GM12875 (cell line): Measurements from ENCODE around the gene BTBD7.
A peak's percentile ranks its signal among the peaks of the same experiment; 100 is the strongest.

ENCODE experiments used
- H3K4me3 ChIP-seq: one replicate; pipeline ENCODE4 v1.5.1; 2011; ENCODE audit warnings: low read depth, low read length, control low read depth
- CTCF ChIP-seq: IDR thresholded peaks from 2 replicates; pipeline ENCODE4 v1.5.1; 2011; ENCODE audit warnings: low read depth, mild to moderate bottlenecking, control low read depth, inconsistent platforms, low read length, moderate library complexity, borderline replicate concordance; ENCODE audit not compliant: insufficient read depth

BTBD7 gene

GRCh38 chr14:93333631-93334103 is 831 bp upstream of the BTBD7 start:
- no peak for TF ChIP-seq CTCF
- H3K4me3 ChIP-seq = peak overlapping the region; percentile 77

- H3K4me3 ChIP-seq = peak overlapping the region; percentile 77
- TF ChIP-seq CTCF = no peak
Measured at GRCh38 chr14:93332397-93332852, 411 bp downstream of the BTBD7 start.

- TF ChIP-seq CTCF = no peak
- H3K4me3 ChIP-seq = peak overlapping the region; percentile 77
Measured at GRCh38 chr14:93331728-93332396, 974 bp downstream of the BTBD7 start.

GRCh38 chr14:93331002-93331727 is 1.7 kb downstream of the BTBD7 start:
- TF ChIP-seq CTCF = no peak
- peak overlapping the region; percentile 77 for H3K4me3 ChIP-seq

- H3K4me3 ChIP-seq = no peak overlapping the region
- TF ChIP-seq CTCF = no peak
Measured at GRCh38 chr14:93330609-93331000, 2.2 kb downstream of the BTBD7 start.

GRCh38 chr14:93329965-93330608 is 2.7 kb downstream of the BTBD7 start:
- no peak overlapping the region for H3K4me3 ChIP-seq

More at GRCh38 chr14:93329965-93330608, 2.7 kb downstream of the BTBD7 start:
- no peak for TF ChIP-seq CTCF
